ENCODE data around the gene FARSB. TPM values are rescaled to one million over a fixed set of nuclear protein-coding genes. Genes with fewer than 3 reads are reported as not detected.

The FARSB gene
- total RNA-seq, 2 donors from 2014 or later, result 11.3 to 13.7 TPM

- peaks cover 46% of the 10 kb centered on the region for H3K36me3 ChIP-seq
- no peak overlapping the region for H3K27ac ChIP-seq
These were observed 12.8 kb downstream of the FARSB start for GRCh38 chr2:222643134-222643533.

GRCh38 chr2:222641336-222641735 is 14.6 kb downstream of the FARSB start:
- Histone ChIP-seq H3K4me1 (no peaks in the 10 kb centered on the region), H3K27ac (no peak overlapping the region), H3K36me3 (peaks cover 47% of the 10 kb centered on the region), H3K4me3 (no peak overlapping the region), H3K9me3 (no peaks in the 10 kb centered on the region), H3K27me3 (no peaks in the 10 kb centered on the region)
- DNase-seq (ENCODE audit: low spot score), result no peak
- no peak for TF ChIP-seq CTCF (IDR thresholded peaks at IDR 0.05)

More at GRCh38 chr2:222643134-222643533, 12.8 kb downstream of the FARSB start:
- DNase-seq (ENCODE audit: low spot score), result no peak
- no peaks in the 10 kb centered on the region for H3K4me1 ChIP-seq
- no peaks in the 10 kb centered on the region for H3K9me3 ChIP-seq
- H3K4me3 ChIP-seq, result no peak overlapping the region
- H3K27me3 ChIP-seq, result no peaks in the 10 kb centered on the region
- no peak for TF ChIP-seq CTCF (IDR thresholded peaks at IDR 0.05)

- TF ChIP-seq CTCF (IDR thresholded peaks at IDR 0.05), result no peak
- Histone ChIP-seq H3K36me3 (peaks cover 79% of the 10 kb centered on the region), H3K27ac (no peak overlapping the region), H3K27me3 (no peaks in the 10 kb centered on the region), H3K4me3 (no peak overlapping the region), H3K4me1 (no peaks in the 10 kb centered on the region), H3K9me3 (no peaks in the 10 kb centered on the region)
- DNase-seq (ENCODE audit: low spot score), result no peak
These were observed 18.8 kb downstream of the FARSB start for GRCh38 chr2:222637067-222637466.

GRCh38 chr2:222635295-222635694 is 20.6 kb downstream of the FARSB start:
- TF ChIP-seq CTCF (IDR thresholded peaks at IDR 0.05), result no peak
- Histone ChIP-seq H3K27me3 (no peaks in the 10 kb centered on the region), H3K36me3 (peaks cover 91% of the 10 kb centered on the region), H3K27ac (no peak overlapping the region), H3K4me3 (no peak overlapping the region), H3K9me3 (no peaks in the 10 kb centered on the region), H3K4me1 (no peaks in the 10 kb centered on the region)
- no peak for DNase-seq (ENCODE audit: low spot score)

GRCh38 chr2:222627764-222628163 is 28.1 kb downstream of the FARSB start:
- TF ChIP-seq CTCF (IDR thresholded peaks at IDR 0.05), result no peak
- DNase-seq (ENCODE audit: low spot score), result no peak
- Histone ChIP-seq H3K27ac (no peak overlapping the region), H3K27me3 (no peaks in the 10 kb centered on the region), H3K36me3 (peaks cover 79% of the 10 kb centered on the region), H3K9me3 (no peaks in the 10 kb centered on the region), H3K4me1 (no peaks in the 10 kb centered on the region), H3K4me3 (no peak overlapping the region)

GRCh38 chr2:222623756-222624309 is 32.1 kb downstream of the FARSB start:
- Histone ChIP-seq H3K4me3 (no peak overlapping the region), H3K27me3 (no peaks in the 10 kb centered on the region), H3K9me3 (no peaks in the 10 kb centered on the region), H3K27ac (no peak overlapping the region), H3K4me1 (no peaks in the 10 kb centered on the region), H3K36me3 (peaks cover 50% of the 10 kb centered on the region)
- no peak for DNase-seq (ENCODE audit: low spot score)
- TF ChIP-seq CTCF (IDR thresholded peaks at IDR 0.05), result no peak
